ENCODE data around the gene COG4.

Gene COG4

DNA sequence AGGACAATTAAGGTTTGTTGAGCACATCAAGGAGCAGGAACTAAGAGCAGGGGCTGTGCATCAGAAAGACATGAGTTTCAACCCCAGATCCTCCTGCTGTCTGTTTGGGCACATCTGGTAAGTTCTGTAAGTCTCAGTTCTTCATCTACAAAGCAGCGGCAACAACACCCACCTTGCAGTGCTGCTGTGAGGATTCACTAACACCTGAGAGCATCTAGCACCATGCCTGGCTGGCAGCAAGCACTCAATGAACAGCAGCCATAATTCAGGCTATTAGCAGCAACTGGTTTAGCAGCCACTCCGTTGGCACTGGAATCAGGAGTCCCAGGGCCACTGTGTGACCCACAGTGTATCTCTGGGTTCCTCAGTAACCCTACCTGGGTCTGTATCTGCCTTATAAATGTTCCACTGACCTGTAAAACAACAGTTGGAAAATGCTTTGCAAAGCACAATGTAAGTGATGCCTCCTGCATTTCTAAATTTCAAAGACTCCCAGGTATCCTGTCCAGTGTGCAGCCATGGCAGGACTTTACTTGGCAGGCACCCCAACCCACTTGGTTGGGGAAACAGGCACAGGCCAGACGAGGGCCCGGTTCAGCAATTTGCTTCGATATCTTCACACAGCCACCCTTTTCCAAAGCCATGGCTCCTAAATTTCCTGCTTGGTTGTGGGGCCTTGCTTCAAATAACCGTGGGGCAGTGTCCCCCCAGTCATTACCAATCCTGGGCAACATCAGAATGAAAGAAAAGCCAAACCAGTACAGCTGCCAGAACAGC lies 88.7 kb downstream of the COG4 start:
- DNase-seq (ENCODE audit: low spot score): no peak

GRCh38 chr16:70433458-70434103 lies 89.8 kb downstream of the COG4 start:
- DNase-seq (ENCODE audit: low spot score): peak; percentile 79

DNA sequence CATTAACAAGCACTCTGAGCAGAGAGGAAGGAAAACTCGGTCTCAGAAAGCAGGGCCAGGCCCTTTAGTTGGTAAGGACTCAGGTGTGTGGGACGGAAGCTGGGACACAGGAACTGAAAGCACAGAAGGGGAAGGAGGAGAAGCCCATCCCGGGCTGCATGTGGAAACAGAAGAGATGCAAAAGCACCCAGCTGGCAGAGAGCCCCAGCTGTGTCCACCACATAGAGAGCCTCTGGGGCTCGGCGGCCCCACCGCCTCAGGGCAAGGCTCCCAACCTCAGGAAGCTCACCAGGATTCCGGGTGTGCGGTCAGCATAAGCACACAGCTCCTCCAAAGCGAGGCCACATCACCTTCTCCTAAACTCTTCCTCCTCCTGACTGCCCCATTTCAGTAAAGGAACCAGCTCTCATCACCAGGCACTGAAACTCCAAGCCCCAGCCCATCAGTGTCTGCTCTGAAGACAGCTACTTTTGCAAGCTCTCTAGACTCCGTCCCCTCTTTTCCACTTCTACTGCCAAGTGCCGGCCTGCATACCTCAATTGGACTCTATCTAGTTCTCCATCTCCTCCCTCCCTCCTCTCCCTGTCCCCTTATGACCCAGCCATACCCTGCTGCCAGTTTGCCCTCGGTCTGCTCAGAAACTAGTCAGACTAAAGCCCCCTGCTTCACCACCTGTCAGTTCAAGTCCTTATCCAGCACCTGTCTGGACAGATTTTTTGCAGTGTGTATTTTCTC lies 90.5 kb downstream of the COG4 start:
- DNase-seq (ENCODE audit: low spot score): no peak

DNA sequence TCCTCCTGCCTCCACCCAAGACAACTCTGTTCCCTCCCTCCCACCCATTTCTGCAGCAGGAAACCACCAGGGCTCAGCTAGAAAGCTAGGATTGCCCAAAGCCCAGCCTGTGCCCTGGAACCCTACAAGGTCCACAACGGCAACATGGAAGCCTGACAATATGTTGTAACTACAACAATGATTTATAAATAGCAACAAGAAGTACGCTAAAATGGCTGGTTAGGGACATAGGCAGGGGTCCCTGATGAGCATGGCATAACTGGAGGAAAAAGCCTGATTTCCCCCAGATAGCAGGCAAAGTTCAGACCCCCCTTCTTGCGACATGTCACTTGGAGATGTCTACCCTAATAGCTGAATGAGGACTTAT lies 91.0 kb downstream of the COG4 start:
- DNase-seq (ENCODE audit: low spot score): no peak

DNA sequence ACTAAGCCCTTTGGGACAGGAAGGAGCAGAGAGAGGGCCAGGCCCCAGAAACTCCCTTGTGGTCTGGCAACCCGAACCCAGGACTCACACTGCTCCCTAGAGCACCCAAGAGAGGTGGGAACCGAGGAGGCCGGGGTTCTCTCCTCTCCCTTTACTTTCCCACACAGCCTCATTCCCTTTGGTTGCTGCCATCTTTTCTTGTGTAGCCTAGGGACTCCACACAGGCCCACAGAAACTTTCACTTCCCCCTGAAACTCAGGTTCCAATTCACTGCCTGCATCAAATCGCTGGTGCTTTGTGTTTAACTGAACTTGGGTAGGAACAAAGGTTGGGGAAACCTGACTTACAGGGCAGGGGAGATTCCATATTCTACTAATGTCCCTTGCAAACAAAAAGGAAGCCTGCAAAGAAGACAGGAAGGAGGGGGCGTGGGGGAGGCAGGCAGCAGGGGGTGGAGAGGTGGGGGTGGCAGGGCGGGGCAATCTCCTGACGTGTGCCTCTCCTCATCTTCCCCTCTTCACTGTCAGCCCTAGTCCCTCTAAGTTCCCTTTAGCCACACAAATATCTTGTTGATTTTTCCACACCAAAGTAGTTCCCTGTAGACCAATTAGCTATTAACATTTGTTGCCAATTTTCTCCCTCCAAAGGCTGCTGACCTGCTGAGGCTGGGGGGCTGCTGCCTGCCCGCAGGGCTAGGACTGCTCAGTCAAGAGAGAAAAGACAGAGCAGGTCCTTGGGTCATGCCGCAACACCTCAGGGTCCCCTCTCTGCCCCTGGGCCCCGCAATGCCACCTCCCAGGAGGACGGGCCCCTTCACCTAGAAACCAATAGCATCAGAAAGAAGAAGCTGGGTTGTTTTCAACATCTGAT lies 92.5 kb downstream of the COG4 start:
- no peak for DNase-seq (ENCODE audit: low spot score)
